Fibroblast of the conjunctiva (primary cell): Measurements from ENCODE around the gene FCMR.
A peak's percentile ranks its signal among the peaks of the same experiment; 100 is the strongest.
"Not testable (repeated sequence)": the region's sequence is repeated elsewhere in the genome, so short reads cannot be mapped to it uniquely, and the experiment has no call there.

Experiments used
- DNase-seq: peaks from one replicate; pipeline ENCODE4 v3.0.0-alpha.2; 2010; ENCODE audit warnings: low read depth

FCMR gene

GRCh38 chr1:206923961-206924557, 2.3 kb upstream of the FCMR start:
- DNase-seq = not testable (repeated sequence)

- no peak for DNase-seq
These were observed 1.5 kb upstream of the FCMR start for GRCh38 chr1:206923009-206923960.

GRCh38 chr1:206922524-206922923, 783 bp upstream of the FCMR start:
- no peak for DNase-seq

GRCh38 chr1:206918076-206918475, 3.7 kb downstream of the FCMR start:
- no peak for DNase-seq

GRCh38 chr1:206916000-206916709, 5.6 kb downstream of the FCMR start:
- DNase-seq = no peak

- DNase-seq = no peak
These were observed 6.6 kb downstream of the FCMR start for GRCh38 chr1:206915030-206915735.

- DNase-seq = no peak
These were observed 7.8 kb downstream of the FCMR start for GRCh38 chr1:206913766-206914537.

GRCh38 chr1:206912445-206913095, 9.2 kb downstream of the FCMR start:
- DNase-seq = peak; percentile 72

GRCh38 chr1:206911064-206911663, 10.6 kb downstream of the FCMR start:
- DNase-seq = peak; percentile 53

GRCh38 chr1:206909883-206910318, 11.8 kb downstream of the FCMR start:
- DNase-seq = no peak

- DNase-seq = no peak
These were observed 12.4 kb downstream of the FCMR start for GRCh38 chr1:206909161-206909882.

- DNase-seq = no peak
These were observed 13.7 kb downstream of the FCMR start for GRCh38 chr1:206908038-206908437.

GRCh38 chr1:206907304-206907991, 14.3 kb downstream of the FCMR start:
- DNase-seq = no peak

GRCh38 chr1:206905295-206906164, 16.2 kb downstream of the FCMR start:
- peak; percentile 66 for DNase-seq

GRCh38 chr1:206904423-206905142, 17.2 kb downstream of the FCMR start:
- DNase-seq = no peak

GRCh38 chr1:206903687-206904086, 18.1 kb downstream of the FCMR start:
- DNase-seq = no peak

GRCh38 chr1:206902702-206903101, 19.0 kb downstream of the FCMR start:
- DNase-seq = no peak
